ENCODE results near the gene ZNF700.

- no peak for TF ChIP-seq POLR2AphosphoS5 (IDR thresholded peaks at IDR 0.05; ENCODE audit: low read depth, low read length)
- TF ChIP-seq POLR2A (IDR thresholded peaks at IDR 0.05; ENCODE audit: low read depth, low read length), result no peak
- TF ChIP-seq TAF1 (IDR thresholded peaks at IDR 0.05; ENCODE audit: borderline replicate concordance, low read depth, low read length), result no peak
Observed at GRCh38 chr19:11978492-11979100, 53.7 kb downstream of the ZNF700 start.

All from GM12892 (cell line).